GM12878 (cell line): Measurements from ENCODE around the gene CCDC32. TPM values are rescaled to one million over a fixed set of nuclear protein-coding genes. Genes with fewer than 3 reads are reported as not detected.

Experiments
- BCLAF1 ChIP-seq: fragments of 450-650 bp; IDR thresholded peaks from 2 replicates; pipeline ENCODE4 v1.6.1; 2017; ENCODE audit warnings: antibody characterized with exemption, mild to moderate bottlenecking, moderate library complexity
- CBFB ChIP-seq: IDR thresholded peaks from 2 replicates; pipeline ENCODE4 v1.6.1; 2016; ENCODE audit warnings: antibody characterized with exemption, low read depth
- CBX5 ChIP-seq: sonication (generic); IDR thresholded peaks from 2 replicates; pipeline ENCODE4 v1.6.1; 2016; ENCODE audit warnings: low read depth, moderate library complexity, mild to moderate bottlenecking, inconsistent platforms
- CEBPB ChIP-seq, 2 experiments: fragments of 150-350 bp in 1 of 2; IDR thresholded peaks; 2 replicates each; pipeline ENCODE4 v1.6.1; 2012 to 2014; ENCODE audit warnings: low read depth in 2 of 2, low read length in 2 of 2, borderline replicate concordance in 1 of 2, inconsistent platforms in 1 of 2
- CHD4 ChIP-seq: fragments of 200-600 bp; sonication (generic); IDR thresholded peaks from 2 replicates; pipeline ENCODE4 v1.6.1; 2016; ENCODE audit warnings: mild to moderate bottlenecking
- CREM ChIP-seq: IDR thresholded peaks from 2 replicates; pipeline ENCODE4 v1.6.1; 2014; ENCODE audit warnings: antibody characterized with exemption, low read depth
- DPF2 ChIP-seq: fragments of 450-650 bp; IDR thresholded peaks from 2 replicates; pipeline ENCODE4 v1.6.1; 2017; ENCODE audit warnings: mild to moderate bottlenecking
- ESRRA ChIP-seq: IDR thresholded peaks from 2 replicates; pipeline ENCODE4 v1.6.1; 2012; ENCODE audit warnings: mild to moderate bottlenecking, low read length, improper control_type of control experiment
- GATAD2B ChIP-seq: fragments of 450-650 bp; conservative IDR thresholded peaks from 2 replicates; pipeline ENCODE4 v1.6.1; 2017; ENCODE audit warnings: low read depth, mild to moderate bottlenecking, moderate library complexity
- MLLT1 ChIP-seq: fragments of 450-650 bp; IDR thresholded peaks from 2 replicates; pipeline ENCODE4 v1.6.1; 2016; ENCODE audit warnings: mild to moderate bottlenecking
- MXI1 ChIP-seq: fragments of 150-350 bp; IDR thresholded peaks from 2 replicates; pipeline ENCODE4 v1.6.1; 2011; ENCODE audit warnings: low read depth, mild to moderate bottlenecking, inconsistent platforms, low read length, improper control_type of control experiment
- MYB ChIP-seq: fragments of 150-350 bp; IDR thresholded peaks from 2 replicates; pipeline ENCODE4 v1.6.1; 2014; ENCODE audit warnings: mild to moderate bottlenecking, low read depth, low read length, borderline replicate concordance
- NBN ChIP-seq: fragments of 450-650 bp; IDR thresholded peaks from 2 replicates; pipeline ENCODE4 v1.6.1; 2016
- NFIC ChIP-seq: IDR thresholded peaks from 2 replicates; pipeline ENCODE4 v1.6.1; 2012; ENCODE audit warnings: low read depth, mild to moderate bottlenecking, inconsistent platforms, low read length, moderate library complexity
- PAX8 ChIP-seq: fragments of 450-650 bp; IDR thresholded peaks from 2 replicates; pipeline ENCODE4 v1.6.1; 2017; ENCODE audit warnings: mild to moderate bottlenecking, moderate library complexity
- RAD21 ChIP-seq: IDR thresholded peaks from 2 replicates; pipeline ENCODE4 v1.6.1; 2011; ENCODE audit warnings: mild to moderate bottlenecking, low read depth, low read length, moderate library complexity; ENCODE audit not compliant: insufficient read depth
- RELB ChIP-seq: fragments of 450-650 bp; IDR thresholded peaks from 2 replicates; pipeline ENCODE4 v1.6.1; 2017; ENCODE audit warnings: low read depth, mild to moderate bottlenecking, moderate library complexity
- SKIL ChIP-seq: fragments of 450-650 bp; IDR thresholded peaks from 2 replicates; pipeline ENCODE4 v1.6.1; 2017; ENCODE audit warnings: mild to moderate bottlenecking, low read depth, inconsistent platforms; ENCODE audit not compliant: poor library complexity, severe bottlenecking
- SMARCA5 ChIP-seq: fragments of 450-650 bp; IDR thresholded peaks from 2 replicates; pipeline ENCODE4 v1.6.1; 2017; ENCODE audit warnings: mild to moderate bottlenecking
- SRF ChIP-seq, 2 experiments: IDR thresholded peaks; 2 replicates each; pipeline ENCODE4 v1.6.1; 2011; ENCODE audit warnings: low read depth in 2 of 2, low read length in 2 of 2, mild to moderate bottlenecking in 1 of 2, moderate library complexity in 1 of 2
- STAT1 ChIP-seq: fragments of 450-650 bp; conservative IDR thresholded peaks from 2 replicates; pipeline ENCODE4 v1.6.1; 2014; ENCODE audit warnings: antibody characterized with exemption, mild to moderate bottlenecking
- ZBED1 ChIP-seq: IDR thresholded peaks from 2 replicates; pipeline ENCODE4 v1.6.1; 2016; ENCODE audit warnings: borderline replicate concordance
- ZNF207 ChIP-seq: fragments of 450-650 bp; IDR thresholded peaks from 2 replicates; pipeline ENCODE4 v1.6.1; 2014; ENCODE audit warnings: antibody characterized with exemption, mild to moderate bottlenecking, borderline replicate concordance
- ZNF384 ChIP-seq: IDR thresholded peaks from 2 replicates; pipeline ENCODE4 v1.6.1; 2012; ENCODE audit warnings: low read depth, mild to moderate bottlenecking, low read length, improper control_type of control experiment, borderline replicate concordance
- polyA plus RNA-seq, 11 experiments: library from polyadenylated mRNA; depleted of rRNA in 4 of 11; unstranded in 6 of 11; stranded (reverse) in 5 of 11; fragments of >200 nt; fragmentation: Nextera tagmentation in 4 of 11; fragmentation: Illumina TruSeq in 1 of 11; extraction: Ambion mirVana in 4 of 11; extraction: Trizol in 1 of 11; gene quantifications; 1 replicate in 1 of 11; 2 replicates in 10 of 11; pipeline versions ENCODE4 v1.2.1 to v1.2.3, GENCODE V29; 2011 to 2016; ENCODE audit warnings: inconsistent platforms in 2 of 11, missing spikeins in 2 of 11, low read depth in 1 of 11
- total RNA-seq, 4 experiments: library from RNA; depleted of rRNA in 3 of 4; stranded (reverse); fragments of >200 nt in 3 of 4; fragmentation: Illumina TruSeq in 1 of 4; extraction: Trizol in 1 of 4; gene quantifications; 2 replicates each; pipeline versions ENCODE4 v1.2.1 to v1.2.3, GENCODE V29; 2013 to 2021

Gene CCDC32
- total and polyA plus RNA-seq, 10 of the 15 experiments (the other 5 are each of a cell fraction or from before 2014, with no cell fraction given): 30.2 to 74.3 (median 46.5) TPM

GRCh38 chr15:40550341-40551037 lies 14.4 kb downstream of the CCDC32 start (continued):
- no peak for TF ChIP-seq BCLAF1
- no peak for TF ChIP-seq STAT1
- no peak for TF ChIP-seq SMARCA5
- TF ChIP-seq CBFB: no peak; the same call in 1 of the 2 replicates
- peak; percentile 98 for TF ChIP-seq SKIL
- no peak for TF ChIP-seq RAD21
- TF ChIP-seq NFIC: peak; percentile 97
- TF ChIP-seq MXI1: peak; percentile 90; the same call in 1 of the 2 replicates
- no peak for TF ChIP-seq CHD4
- TF ChIP-seq MYB: 0 out of 2 replicates have a peak, but pooled peaks have one; percentile 12
- TF ChIP-seq DPF2: peak; percentile 97
- TF ChIP-seq MLLT1: peak; percentile 70
- TF ChIP-seq ESRRA: peak; percentile 33; the same call in 1 of the 2 replicates
- TF ChIP-seq NBN: peak; percentile 94
- TF ChIP-seq ZNF207: peak; percentile 29; the same call in 1 of the 2 replicates
- peak; percentile 73 for TF ChIP-seq GATAD2B
- TF ChIP-seq CBX5: no peak
- no peak for TF ChIP-seq PAX8
- peak; percentile 68 for TF ChIP-seq ZNF384
- peak; percentile 54; the same call in 1 of the 2 replicates for TF ChIP-seq CREM
- TF ChIP-seq CEBPB (IDR thresholded peaks at IDR 0.05; ENCODE audit: borderline replicate concordance in 1 of 2, low read depth in 2 of 2, low read length in 2 of 2): 0 out of 4 replicates have a peak, but pooled peaks of 1 of the 2 experiments have one; percentile 58
- TF ChIP-seq RELB: peak; percentile 100
- TF ChIP-seq ZBED1: peak; percentile 54; the same call in 1 of the 2 replicates
- no peak for TF ChIP-seq SRF (IDR thresholded peaks at IDR 0.05; ENCODE audit: low read depth in 2 of 2, low read length in 2 of 2)
